ENCODE results near the gene GLT8D2. TPM values are rescaled to one million over a fixed set of nuclear protein-coding genes. Genes with fewer than 3 reads are reported as not detected.

GLT8D2 gene, protein sequence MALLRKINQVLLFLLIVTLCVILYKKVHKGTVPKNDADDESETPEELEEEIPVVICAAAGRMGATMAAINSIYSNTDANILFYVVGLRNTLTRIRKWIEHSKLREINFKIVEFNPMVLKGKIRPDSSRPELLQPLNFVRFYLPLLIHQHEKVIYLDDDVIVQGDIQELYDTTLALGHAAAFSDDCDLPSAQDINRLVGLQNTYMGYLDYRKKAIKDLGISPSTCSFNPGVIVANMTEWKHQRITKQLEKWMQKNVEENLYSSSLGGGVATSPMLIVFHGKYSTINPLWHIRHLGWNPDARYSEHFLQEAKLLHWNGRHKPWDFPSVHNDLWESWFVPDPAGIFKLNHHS
- total RNA-seq (2021; fragmentation: NEBNext Ultra II Directional; extraction: Animal tissue kit (Norgen Biotek cat#: 25700)), result 10 to 100 TPM; 36.4 to 58.0 (median 50.9) TPM
- long read RNA-seq, transcript GLT8D2-201 (11 exons, 1,880 nt), result major isoform, 45 of 83 reads
- long read RNA-seq, partial matches to known transcripts, result 28 of 83 reads
- long read RNA-seq, other reads (novel, unspliced or antisense), result 9 of 83 reads

- Mint-ChIP-seq H3K4me1 (ENCODE audit: low read depth) (peaks cover 42% of the 10 kb centered on the region), H3K27ac (peak within 1 kb of the TSS; percentile 89)
Observed at GRCh38 chr12:104049903-104050356, at the start of gene GLT8D2. GLT8D2 (minus strand) TSS chr12:104050187; CDS start chr12:104019648, 30,539 bp downstream.

DNA sequence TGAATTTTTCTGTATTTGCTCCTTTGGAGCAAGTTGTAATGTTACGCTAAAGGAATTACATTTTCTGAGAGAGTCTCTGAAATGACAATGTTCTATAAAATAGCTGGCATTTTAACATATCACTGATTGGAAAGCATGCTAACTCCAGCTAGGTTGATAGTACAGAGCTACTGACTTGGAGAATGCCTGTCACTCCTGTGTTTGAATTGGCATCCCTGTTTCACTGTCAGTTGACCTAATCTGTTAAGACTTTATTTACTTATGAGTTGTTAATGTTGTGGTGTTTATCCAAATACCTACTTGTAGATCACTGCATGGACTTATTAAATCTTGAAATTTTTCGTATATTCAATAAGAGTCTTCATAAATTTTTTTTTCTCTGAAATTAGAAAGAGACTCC is 48.0 kb upstream of the GLT8D2 start:
- H3K27me3 Mint-ChIP-seq (ENCODE audit: insufficient read depth), result no peaks in the 10 kb centered on the region
- no peak for DNase-seq
- no peak overlapping the region for H3K27ac Mint-ChIP-seq
- peaks cover 33% of the 10 kb centered on the region for H3K36me3 Mint-ChIP-seq (ENCODE audit: low read depth)
- H3K4me1 Mint-ChIP-seq (ENCODE audit: low read depth), result peaks cover 15% of the 10 kb centered on the region
- no peak overlapping the region for H3K4me3 Mint-ChIP-seq
- no peaks in the 10 kb centered on the region for H3K9me3 Mint-ChIP-seq
- TF ChIP-seq CTCF (IDR thresholded peaks at IDR 0.05), result no peak

More at GRCh38 chr12:104049903-104050356, at the start of gene GLT8D2:
- H3K9me3 Mint-ChIP-seq, result no peaks in the 10 kb centered on the region
- DNase-seq, result peak; percentile 77
- H3K4me3 Mint-ChIP-seq, result peak within 1 kb of the TSS; percentile 91
- TF ChIP-seq CTCF (IDR thresholded peaks at IDR 0.05), result no peak
- peaks cover 9% of the 10 kb centered on the region for H3K36me3 Mint-ChIP-seq (ENCODE audit: low read depth)
- no peaks in the 10 kb centered on the region for H3K27me3 Mint-ChIP-seq (ENCODE audit: insufficient read depth)

- H3K27ac Mint-ChIP-seq, result no peak overlapping the region; the same call in 1 of the 2 replicates
- no peaks in the 10 kb centered on the region for H3K27me3 Mint-ChIP-seq (ENCODE audit: insufficient read depth)
- peaks cover 15% of the 10 kb centered on the region for H3K4me1 Mint-ChIP-seq (ENCODE audit: low read depth)
- no peak for TF ChIP-seq CTCF (IDR thresholded peaks at IDR 0.05)
- peaks cover 29% of the 10 kb centered on the region for H3K36me3 Mint-ChIP-seq (ENCODE audit: low read depth)
- no peak for DNase-seq
- no peak overlapping the region for H3K4me3 Mint-ChIP-seq
- H3K9me3 Mint-ChIP-seq, result no peaks in the 10 kb centered on the region
Observed at GRCh38 chr12:104095289-104095688, 45.3 kb upstream of the GLT8D2 start.

DNA sequence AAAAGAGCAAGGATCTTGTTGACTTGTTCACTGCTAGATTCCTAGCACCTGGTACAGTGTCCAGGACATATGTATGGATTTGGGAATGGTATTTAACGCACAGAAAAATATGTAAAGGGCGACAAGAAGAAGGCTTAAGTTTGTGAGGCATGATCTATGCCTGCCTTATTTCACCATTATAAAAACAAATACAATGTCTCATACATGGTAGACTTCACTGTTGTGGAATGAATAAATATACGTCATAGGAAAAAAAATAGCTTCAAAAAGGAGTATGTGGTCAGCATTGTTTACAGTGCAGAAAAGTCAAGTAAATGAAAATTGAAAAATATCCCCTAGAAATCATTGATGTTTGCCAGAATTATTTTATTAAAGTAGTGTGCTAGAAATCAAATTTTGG is 44.3 kb upstream of the GLT8D2 start:
- H3K27ac Mint-ChIP-seq, result peak overlapping the region; percentile 2; the same call in 1 of the 2 replicates
- no peak for DNase-seq
- H3K9me3 Mint-ChIP-seq, result no peaks in the 10 kb centered on the region
- peaks cover 37% of the 10 kb centered on the region for H3K36me3 Mint-ChIP-seq (ENCODE audit: low read depth)
- TF ChIP-seq CTCF (IDR thresholded peaks at IDR 0.05), result no peak
- no peak overlapping the region for H3K4me3 Mint-ChIP-seq
- peaks cover 15% of the 10 kb centered on the region for H3K4me1 Mint-ChIP-seq (ENCODE audit: low read depth)
- H3K27me3 Mint-ChIP-seq (ENCODE audit: insufficient read depth), result no peaks in the 10 kb centered on the region

GRCh38 chr12:104091136-104091535 is 41.1 kb upstream of the GLT8D2 start:
- no peaks in the 10 kb centered on the region for H3K9me3 Mint-ChIP-seq
- peaks cover 15% of the 10 kb centered on the region for H3K4me1 Mint-ChIP-seq (ENCODE audit: low read depth)
- no peaks in the 10 kb centered on the region for H3K27me3 Mint-ChIP-seq (ENCODE audit: insufficient read depth)
- peak overlapping the region; percentile 21; the same call in 1 of the 2 replicates for H3K27ac Mint-ChIP-seq
- no peak for DNase-seq
- H3K36me3 Mint-ChIP-seq (ENCODE audit: low read depth), result peaks cover 28% of the 10 kb centered on the region
- no peak overlapping the region for H3K4me3 Mint-ChIP-seq
- no peak for TF ChIP-seq CTCF (IDR thresholded peaks at IDR 0.05)
